GM12875 (cell line): ENCODE measurements around the gene PCLAF.
"Not testable (repeated sequence)": the region's sequence is repeated elsewhere in the genome, so short reads cannot be mapped to it uniquely, and the experiment has no call there.

Experiments used
- H3K4me3 ChIP-seq: one replicate; pipeline ENCODE4 v1.5.1; 2011; ENCODE audit warnings: low read depth, low read length, control low read depth
- CTCF ChIP-seq: IDR thresholded peaks from 2 replicates; pipeline ENCODE4 v1.5.1; 2011; ENCODE audit warnings: low read depth, mild to moderate bottlenecking, control low read depth, inconsistent platforms, low read length, moderate library complexity, borderline replicate concordance; ENCODE audit not compliant: insufficient read depth

PCLAF gene

DNA sequence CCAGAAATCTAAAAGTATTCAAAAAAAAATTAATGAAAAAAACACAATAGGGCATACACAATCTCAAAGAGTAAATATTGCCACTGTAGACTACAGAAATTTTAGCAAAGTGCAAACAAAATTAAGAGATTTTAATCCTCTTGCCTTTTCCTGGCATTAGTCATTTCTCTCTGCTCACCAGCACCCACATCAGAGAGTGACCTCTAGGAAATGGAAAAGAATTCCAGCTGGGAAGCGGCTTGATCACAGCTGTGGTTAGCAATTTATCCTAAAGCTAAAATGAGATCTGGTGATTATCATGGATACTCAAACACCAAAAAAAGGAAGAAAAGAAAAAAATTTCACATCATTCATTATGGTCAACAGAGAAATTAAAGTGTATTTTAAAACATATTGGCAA lies 32.8 kb downstream of the PCLAF start:
- no peak overlapping the region for H3K4me3 ChIP-seq
- no peak for TF ChIP-seq CTCF

DNA sequence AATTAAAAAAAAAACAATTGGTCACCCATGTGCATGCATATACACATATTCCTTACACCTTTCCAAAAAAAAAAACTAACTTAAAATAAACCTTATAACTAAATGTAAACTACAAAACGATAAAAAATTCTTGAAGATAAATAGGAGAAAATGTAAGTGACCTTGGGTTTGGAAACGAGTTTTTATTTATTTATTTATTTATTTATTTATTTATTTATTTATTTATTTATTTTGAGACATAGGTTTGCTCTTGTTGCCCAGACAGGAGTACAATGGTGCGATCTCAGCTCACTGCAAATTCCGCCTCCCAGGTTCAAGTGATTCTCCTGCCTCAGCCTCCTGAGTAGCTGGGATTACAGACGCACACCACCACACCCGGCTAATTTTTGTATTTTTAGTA lies 35.0 kb downstream of the PCLAF start:
- H3K4me3 ChIP-seq, result not testable (repeated sequence)

GRCh38 chr15:64344651-64345294 lies 36.5 kb downstream of the PCLAF start:
- no peak overlapping the region for H3K4me3 ChIP-seq
- no peak for TF ChIP-seq CTCF

DNA sequence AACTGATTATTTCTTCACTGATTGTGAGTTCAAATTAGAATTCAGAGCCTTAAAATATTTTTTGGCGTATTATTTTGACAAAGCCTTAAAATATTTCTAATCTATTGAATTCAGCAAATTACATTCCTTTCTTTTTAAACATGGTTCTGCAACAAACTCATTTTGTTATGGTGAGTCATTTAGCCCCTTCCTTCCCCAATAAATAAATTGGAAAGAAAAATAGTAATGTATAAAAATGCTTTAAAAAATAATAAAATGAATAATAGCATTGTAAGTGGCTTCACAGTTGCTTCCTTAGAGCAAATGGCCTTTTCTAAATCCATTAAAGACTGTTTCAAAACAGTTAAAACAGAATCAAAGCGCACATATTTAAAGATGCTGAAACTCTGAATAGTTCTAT lies 37.4 kb downstream of the PCLAF start:
- H3K4me3 ChIP-seq, result no peak overlapping the region

GRCh38 chr15:64343222-64343621 lies 38.0 kb downstream of the PCLAF start:
- no peak overlapping the region for H3K4me3 ChIP-seq
- TF ChIP-seq CTCF, result no peak

More for the DNA sequence above, 37.4 kb downstream of the PCLAF start:
- TF ChIP-seq CTCF, result no peak

DNA sequence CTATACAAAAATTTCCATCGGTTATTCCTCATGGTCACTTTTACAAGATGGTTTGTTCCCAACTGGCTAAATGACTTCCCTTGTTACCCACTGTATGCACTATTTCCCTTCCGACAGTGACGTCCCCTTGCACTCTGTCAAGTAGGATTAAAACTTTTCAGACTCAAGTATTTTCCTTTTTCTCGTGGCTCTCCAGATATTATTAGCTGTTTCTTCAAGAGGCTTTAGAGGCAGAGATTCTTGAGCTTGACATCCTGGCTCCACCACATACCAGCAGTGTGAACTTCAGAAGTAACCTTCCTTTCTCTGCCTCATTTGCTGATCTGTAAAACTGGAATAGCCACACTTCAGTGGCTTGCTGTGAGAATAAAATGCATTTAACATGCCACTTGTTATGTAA lies 39.3 kb downstream of the PCLAF start:
- no peak overlapping the region for H3K4me3 ChIP-seq
- TF ChIP-seq CTCF, result no peak

- H3K4me3 ChIP-seq, result no peak overlapping the region
- TF ChIP-seq CTCF, result no peak
Observed at GRCh38 chr15:64340355-64340754, 40.9 kb downstream of the PCLAF start.

DNA sequence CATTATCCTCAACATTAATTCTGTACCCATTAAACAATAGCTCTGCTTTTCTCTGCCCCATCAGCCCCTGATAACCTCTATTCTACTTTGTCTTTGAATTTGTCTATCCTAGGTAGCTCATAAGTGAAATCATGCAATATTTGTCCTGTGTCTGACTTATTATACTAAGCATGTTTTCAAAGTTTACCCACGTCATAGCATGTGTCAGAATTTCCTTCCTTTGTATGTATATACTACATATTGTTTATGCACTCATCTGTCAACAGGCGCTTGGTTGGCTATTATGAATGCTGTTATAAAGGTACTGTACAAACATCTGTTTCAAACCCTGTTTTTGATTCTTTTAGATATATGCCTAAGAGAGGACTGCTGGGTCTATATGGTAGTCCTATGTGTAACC lies 43.5 kb downstream of the PCLAF start:
- no peak overlapping the region for H3K4me3 ChIP-seq
- no peak for TF ChIP-seq CTCF
